Coronary artery (tissue), 2 donors: ENCODE measurements around the gene EPHA3.
"Not testable (repeated sequence)": the region's sequence is repeated elsewhere in the genome, so short reads cannot be mapped to it uniquely, and the experiment has no call there.

Experiments
- DNase-seq: peaks from one replicate; pipeline ENCODE4 v3.0.0-alpha.2; 2017; ENCODE audit warnings: low spot score
- H3K27ac ChIP-seq, 2 donors: fragments of 200-600 bp; sonication (generic); one replicate each; pipeline ENCODE4 v1.5.1; 2016 to 2019
- H3K4me3 ChIP-seq: fragments of 200-600 bp; sonication (generic); 2 replicates; pipeline ENCODE4 v1.5.1; 2016; ENCODE audit warnings: mild to moderate bottlenecking, moderate library complexity
- TF ChIP-seq, protein P1 (sequence below): fragments of 200-600 bp; sonication (generic); IDR thresholded peaks from one replicate; pipeline ENCODE4 v1.5.1; 2019; ENCODE audit warnings: antibody characterized with exemption

EPHA3 gene

DNA sequence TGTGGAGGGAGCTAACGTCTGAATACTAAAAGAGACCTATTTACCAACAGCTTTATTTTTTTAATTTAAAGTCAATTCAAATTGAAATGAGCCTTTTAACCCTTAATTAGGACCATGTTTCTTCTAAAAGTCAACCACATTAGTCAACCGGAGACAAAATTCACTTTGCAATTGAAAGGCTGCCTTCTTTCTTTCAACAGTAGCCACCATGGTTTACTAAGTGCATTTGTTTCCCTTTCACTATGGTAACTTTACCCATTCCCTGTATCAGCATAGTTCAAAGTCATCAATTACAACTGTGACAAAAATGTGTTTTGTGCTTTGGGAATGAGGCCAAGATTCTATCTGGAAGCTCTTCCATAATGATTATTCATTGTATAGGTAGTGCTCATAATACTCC, 225.4 kb downstream of the EPHA3 start:
- no peak for DNase-seq
- TF ChIP-seq, protein P1, sequence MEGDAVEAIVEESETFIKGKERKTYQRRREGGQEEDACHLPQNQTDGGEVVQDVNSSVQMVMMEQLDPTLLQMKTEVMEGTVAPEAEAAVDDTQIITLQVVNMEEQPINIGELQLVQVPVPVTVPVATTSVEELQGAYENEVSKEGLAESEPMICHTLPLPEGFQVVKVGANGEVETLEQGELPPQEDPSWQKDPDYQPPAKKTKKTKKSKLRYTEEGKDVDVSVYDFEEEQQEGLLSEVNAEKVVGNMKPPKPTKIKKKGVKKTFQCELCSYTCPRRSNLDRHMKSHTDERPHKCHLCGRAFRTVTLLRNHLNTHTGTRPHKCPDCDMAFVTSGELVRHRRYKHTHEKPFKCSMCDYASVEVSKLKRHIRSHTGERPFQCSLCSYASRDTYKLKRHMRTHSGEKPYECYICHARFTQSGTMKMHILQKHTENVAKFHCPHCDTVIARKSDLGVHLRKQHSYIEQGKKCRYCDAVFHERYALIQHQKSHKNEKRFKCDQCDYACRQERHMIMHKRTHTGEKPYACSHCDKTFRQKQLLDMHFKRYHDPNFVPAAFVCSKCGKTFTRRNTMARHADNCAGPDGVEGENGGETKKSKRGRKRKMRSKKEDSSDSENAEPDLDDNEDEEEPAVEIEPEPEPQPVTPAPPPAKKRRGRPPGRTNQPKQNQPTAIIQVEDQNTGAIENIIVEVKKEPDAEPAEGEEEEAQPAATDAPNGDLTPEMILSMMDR: no peak
- H3K27ac ChIP-seq: no peak overlapping the region
- H3K4me3 ChIP-seq: no peak overlapping the region

DNA sequence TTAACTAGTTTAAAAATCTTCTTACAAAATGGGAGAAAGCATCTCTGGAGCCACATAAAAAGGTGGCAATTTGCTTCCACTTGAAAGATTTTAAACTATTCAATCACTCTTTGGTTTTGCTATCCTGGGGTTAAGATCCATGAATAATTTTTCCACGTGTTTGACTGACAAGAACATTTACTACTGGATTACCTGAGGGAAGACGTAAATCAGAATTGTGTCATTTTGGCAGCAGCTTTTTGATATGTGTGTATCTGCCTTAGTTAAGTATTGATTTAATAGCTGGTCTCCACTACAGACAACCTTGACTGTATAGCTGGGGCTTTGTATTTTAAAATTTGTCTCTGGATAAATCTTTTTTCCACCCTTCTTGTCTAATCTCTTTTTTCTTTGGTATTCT, 228.3 kb downstream of the EPHA3 start:
- Histone ChIP-seq H3K27ac (no peak overlapping the region), H3K4me3 (no peak overlapping the region)
- TF ChIP-seq, protein P1: no peak
- no peak for DNase-seq

DNA sequence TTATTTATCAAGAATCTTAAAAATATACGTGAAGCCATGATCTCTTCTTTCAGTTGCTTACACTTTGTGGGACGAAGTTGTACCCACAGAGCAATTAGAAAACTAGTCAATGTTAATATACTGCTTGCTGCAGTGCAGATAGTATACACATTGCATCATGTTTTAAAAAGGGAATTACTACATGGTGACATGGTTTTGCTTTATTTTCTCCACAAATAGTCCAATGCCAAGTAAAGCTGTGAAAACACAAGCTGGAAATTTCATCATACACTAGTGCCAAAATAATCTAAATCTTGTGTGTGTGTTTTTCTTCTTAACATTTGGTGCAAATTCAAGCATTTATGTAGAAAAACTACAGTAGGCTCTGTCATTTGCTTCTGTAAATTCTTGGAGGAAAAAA, 233.0 kb downstream of the EPHA3 start:
- Histone ChIP-seq H3K4me3 (no peak overlapping the region), H3K27ac (no peak overlapping the region)
- DNase-seq: no peak
- TF ChIP-seq, protein P1: no peak

DNA sequence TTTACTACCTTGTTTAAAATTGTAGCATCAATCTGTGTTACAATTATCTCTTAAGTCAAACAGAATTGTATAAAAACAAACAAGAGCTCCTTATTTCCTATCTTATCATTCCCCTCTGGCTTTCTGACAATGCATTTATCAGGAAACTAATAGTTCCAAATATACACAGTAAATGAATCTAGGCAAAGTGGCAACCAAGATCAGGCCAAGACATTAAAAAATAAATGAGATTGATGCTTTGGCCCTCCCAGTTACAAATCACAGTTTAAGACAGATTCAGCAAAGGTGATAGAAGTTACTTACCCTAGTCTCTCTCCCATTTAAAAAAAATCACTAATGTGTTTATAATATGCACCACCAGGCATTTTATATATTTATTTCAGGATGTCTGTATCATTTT, 236.7 kb downstream of the EPHA3 start:
- H3K27ac ChIP-seq: no peak overlapping the region
- no peak overlapping the region for H3K4me3 ChIP-seq
- DNase-seq: no peak
- TF ChIP-seq, protein P1: no peak

DNA sequence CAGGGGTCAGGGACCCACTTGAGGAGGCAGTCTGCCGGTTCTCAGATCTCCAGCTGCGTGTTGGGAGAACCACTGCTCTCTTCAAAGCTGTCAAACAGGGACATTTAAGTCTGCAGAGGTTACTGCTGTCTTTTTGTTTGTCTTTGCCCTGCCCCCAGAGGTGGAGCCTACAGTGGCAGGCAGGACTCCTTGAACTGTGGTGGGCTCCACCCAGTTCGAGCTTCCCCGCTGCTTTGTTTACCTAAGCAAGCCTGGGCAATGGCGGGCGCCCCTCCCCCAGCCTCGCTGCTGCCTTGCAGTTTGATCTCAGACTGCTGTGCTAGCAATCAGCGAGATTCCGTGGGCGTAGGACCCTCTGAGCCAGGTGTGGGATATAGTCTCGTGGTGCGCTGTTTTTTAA, 243.5 kb downstream of the EPHA3 start:
- not testable (repeated sequence) for DNase-seq, H3K4me3 ChIP-seq, H3K27ac ChIP-seq

DNA sequence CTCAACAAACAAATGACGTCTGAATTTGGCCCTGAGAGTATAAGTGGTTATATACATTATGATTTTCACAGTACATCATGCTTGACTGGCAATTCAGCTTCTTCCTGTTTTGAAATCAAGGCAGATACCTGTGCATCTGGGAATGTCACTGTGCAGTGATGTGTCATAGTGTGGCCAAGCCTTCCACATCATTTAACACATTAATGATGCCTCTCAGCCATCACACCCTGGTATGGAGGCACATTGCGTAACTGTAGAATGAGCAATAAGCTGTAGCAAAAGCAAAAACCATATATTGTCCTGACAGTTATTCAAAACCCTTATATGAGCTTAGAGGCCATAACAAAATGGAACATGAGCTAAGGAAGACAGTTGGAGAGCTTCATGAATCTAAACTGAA, 246.0 kb downstream of the EPHA3 start:
- TF ChIP-seq, protein P1: no peak
- H3K27ac ChIP-seq: no peak overlapping the region
- H3K4me3 ChIP-seq: no peak overlapping the region
- no peak for DNase-seq

DNA sequence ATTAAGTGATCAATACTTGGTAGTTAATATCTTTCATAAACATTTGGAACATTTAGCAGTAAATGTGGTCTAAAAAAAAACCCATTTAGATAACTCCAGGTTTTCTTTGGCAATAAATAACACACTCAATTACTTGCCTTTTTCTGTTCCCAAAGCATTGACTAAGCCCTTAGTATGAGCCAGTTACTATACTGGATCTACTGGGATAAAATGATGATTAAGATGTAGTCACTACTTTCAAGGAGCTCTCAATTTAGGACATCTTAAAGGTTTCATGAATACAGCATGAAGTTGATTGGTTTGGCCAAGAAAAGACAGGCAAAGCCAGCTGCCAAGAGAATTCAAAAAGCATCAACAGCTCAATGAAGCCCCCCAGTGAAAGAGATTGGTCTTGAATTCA, 250.9 kb downstream of the EPHA3 start:
- H3K27ac ChIP-seq: no peak overlapping the region
- TF ChIP-seq, protein P1: no peak
- no peak for DNase-seq

DNA sequence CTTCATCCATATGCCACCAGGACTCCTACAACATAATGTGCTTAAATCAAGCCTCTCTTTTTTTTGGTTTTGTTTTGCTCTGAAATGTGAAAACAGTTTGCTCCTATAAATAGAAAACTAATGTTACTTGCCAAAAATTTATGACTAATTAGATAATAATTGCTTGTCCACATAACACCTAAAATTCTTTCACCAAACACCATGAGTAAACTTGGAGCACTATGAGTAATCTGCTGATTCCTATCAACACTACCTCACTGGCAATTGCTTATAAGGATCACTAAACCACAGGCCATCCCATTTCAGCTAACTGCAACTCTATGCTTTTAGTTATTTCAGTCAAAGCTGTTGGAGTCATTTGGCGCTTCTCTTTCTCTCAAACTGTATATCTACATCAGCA, 252.7 kb downstream of the EPHA3 start:
- no peak overlapping the region for H3K27ac ChIP-seq
- no peak for DNase-seq
- H3K4me3 ChIP-seq: no peak overlapping the region
- TF ChIP-seq, protein P1: no peak

More for the DNA sequence above, 250.9 kb downstream of the EPHA3 start:
- H3K4me3 ChIP-seq: no peak overlapping the region
